Prostate gland (tissue), 2 donors: ENCODE measurements around the gene USP43.

Source experiments
- POLR2A ChIP-seq: fragments of 450-650 bp; IDR thresholded peaks from one replicate; pipeline ENCODE4 v1.6.1; 2016; ENCODE audit warnings: antibody characterized with exemption, mild to moderate bottlenecking
- TF ChIP-seq, protein P1 (sequence below), 4 experiments: fragments of 200-600 bp in 2 of 4; fragments of 450-650 bp in 2 of 4; sonication (generic) in 2 of 4; IDR thresholded peaks; 1 replicate in 3 of 4; 2 replicates in 1 of 4; pipeline ENCODE4 v1.5.1; 2016 to 2019; ENCODE audit warnings: antibody characterized with exemption in 4 of 4, mild to moderate bottlenecking in 2 of 4, moderate library complexity in 2 of 4

DNA sequence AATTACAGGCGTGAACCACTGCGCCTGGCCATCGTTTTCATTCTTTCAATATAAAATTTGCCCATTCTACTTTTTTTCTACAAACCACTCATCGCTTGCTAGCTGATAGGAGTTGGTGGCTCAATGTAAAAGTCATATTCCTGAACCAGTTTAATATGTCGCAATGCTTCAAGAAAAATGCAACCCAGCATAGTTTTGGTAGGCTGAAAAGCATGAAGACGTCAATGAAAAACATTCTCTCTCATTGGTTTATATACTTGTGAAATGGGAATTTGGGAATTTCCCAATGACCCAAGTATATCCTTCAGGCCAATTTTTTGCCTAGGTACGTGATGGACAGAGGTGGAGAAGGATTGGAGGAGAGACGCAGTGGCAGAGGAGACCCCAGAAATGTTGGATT lies 26.9 kb downstream of the USP43 start:
- TF ChIP-seq, protein P1, sequence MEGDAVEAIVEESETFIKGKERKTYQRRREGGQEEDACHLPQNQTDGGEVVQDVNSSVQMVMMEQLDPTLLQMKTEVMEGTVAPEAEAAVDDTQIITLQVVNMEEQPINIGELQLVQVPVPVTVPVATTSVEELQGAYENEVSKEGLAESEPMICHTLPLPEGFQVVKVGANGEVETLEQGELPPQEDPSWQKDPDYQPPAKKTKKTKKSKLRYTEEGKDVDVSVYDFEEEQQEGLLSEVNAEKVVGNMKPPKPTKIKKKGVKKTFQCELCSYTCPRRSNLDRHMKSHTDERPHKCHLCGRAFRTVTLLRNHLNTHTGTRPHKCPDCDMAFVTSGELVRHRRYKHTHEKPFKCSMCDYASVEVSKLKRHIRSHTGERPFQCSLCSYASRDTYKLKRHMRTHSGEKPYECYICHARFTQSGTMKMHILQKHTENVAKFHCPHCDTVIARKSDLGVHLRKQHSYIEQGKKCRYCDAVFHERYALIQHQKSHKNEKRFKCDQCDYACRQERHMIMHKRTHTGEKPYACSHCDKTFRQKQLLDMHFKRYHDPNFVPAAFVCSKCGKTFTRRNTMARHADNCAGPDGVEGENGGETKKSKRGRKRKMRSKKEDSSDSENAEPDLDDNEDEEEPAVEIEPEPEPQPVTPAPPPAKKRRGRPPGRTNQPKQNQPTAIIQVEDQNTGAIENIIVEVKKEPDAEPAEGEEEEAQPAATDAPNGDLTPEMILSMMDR (IDR thresholded peaks at IDR 0.05) = no peak
- no peak for TF ChIP-seq POLR2A
